ENCODE results near the gene TMEM233. TPM values are rescaled to one million over a fixed set of nuclear protein-coding genes. Genes with fewer than 3 reads are reported as not detected.

The TMEM233 gene
- 0.91 and 6.7 TPM in 2 replicates for total RNA-seq

GRCh38 chr12:119593578-119594398, at the start of gene TMEM233:
Gene TMEM233, plus strand, starts transcription at chr12:119593774. Its CDS starts 75 bp downstream, at chr12:119593849.

GRCh38 chr12:119667577-119668323, 74.2 kb downstream of the TMEM233 start, which contains the start of gene PRKAB1:
Gene PRKAB1, plus strand, starts transcription at chr12:119668133. Its CDS starts 112 bp downstream, at chr12:119668245.

Other genes with a start within 250 kb of the TMEM233 start
- 12.5 and 14.2 TPM in 2 replicates for gene PRKAB1, start 74.4 kb downstream of the TMEM233 start, total RNA-seq